ENCODE measurements around the gene CFAP157. TPM values are rescaled to one million over a fixed set of nuclear protein-coding genes. Genes with fewer than 3 reads are reported as not detected.

The CFAP157 gene
- polyA plus RNA-seq, 1 of the 3 experiments (the other 2 are of a cell fraction) = 0.25 TPM

DNA sequence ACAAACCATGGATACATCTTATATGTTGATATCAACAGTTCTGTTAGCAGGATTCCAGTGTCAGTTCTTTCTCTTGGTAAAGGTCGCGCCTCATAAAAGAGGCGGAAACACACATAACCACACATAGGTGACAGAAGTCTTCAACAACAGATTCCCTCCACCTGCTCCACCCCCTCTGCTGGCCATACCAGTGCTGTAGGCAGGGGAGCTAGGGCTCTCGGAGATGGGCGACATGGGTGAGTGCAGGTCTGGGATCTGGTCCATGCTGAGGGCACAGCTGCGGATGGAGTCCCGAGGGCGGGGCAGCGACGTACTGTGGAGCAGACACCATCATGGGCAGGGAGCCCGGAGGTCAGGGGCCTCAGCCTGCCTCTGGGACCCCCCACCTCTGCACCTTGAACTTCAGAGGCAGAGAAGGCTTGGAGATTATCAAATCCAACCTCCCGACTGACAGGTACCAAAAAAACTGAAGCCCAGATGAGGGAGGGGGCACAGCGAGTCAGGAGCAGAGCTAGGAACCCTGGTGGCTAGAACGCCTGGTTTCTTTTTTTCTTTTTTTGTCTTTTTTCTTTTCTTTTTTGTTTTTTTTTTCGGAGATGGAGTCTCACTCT lies 40.3 kb downstream of the CFAP157 start:
- H3K9me2 ChIP-seq = no peaks in the 10 kb centered on the region
- H3K27me3 ChIP-seq (ENCODE audit: insufficient read depth) = no peaks in the 10 kb centered on the region
- TF ChIP-seq, protein P1, sequence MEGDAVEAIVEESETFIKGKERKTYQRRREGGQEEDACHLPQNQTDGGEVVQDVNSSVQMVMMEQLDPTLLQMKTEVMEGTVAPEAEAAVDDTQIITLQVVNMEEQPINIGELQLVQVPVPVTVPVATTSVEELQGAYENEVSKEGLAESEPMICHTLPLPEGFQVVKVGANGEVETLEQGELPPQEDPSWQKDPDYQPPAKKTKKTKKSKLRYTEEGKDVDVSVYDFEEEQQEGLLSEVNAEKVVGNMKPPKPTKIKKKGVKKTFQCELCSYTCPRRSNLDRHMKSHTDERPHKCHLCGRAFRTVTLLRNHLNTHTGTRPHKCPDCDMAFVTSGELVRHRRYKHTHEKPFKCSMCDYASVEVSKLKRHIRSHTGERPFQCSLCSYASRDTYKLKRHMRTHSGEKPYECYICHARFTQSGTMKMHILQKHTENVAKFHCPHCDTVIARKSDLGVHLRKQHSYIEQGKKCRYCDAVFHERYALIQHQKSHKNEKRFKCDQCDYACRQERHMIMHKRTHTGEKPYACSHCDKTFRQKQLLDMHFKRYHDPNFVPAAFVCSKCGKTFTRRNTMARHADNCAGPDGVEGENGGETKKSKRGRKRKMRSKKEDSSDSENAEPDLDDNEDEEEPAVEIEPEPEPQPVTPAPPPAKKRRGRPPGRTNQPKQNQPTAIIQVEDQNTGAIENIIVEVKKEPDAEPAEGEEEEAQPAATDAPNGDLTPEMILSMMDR (IDR thresholded peaks at IDR 0.05) = 0 out of 2 replicates have a peak, but pooled peaks have one; percentile 11
- no peak for TF ChIP-seq CHD2 (IDR thresholded peaks at IDR 0.05; ENCODE audit: low read length, partially characterized antibody)
- no peak for DNase-seq
- ChIA-PET POLR2A (no interaction called here), CTCF (interaction anchor here (0.9 to 1.2 kb wide), 2 partner anchors 12 to 123 kb away, joined by 3 to 5 read pairs; partner anchors contain the start of gene TOR2A)
- no peaks in the 10 kb centered on the region for H3F3A ChIP-seq (replicated peaks; ENCODE audit: insufficient read depth)
- H3K9ac ChIP-seq = no peak overlapping the region
- no peak overlapping the region for H3K4me3 ChIP-seq (ENCODE audit: low read depth in 2 of 2, low read length in 1 of 2)
- H2AFZ ChIP-seq (ENCODE audit: low read depth) = no peak overlapping the region
- no peak overlapping the region for H3K27ac ChIP-seq (ENCODE audit: low read depth in 2 of 2, low read length in 1 of 2)
- H3K36me3 ChIP-seq (replicated peaks in 1 of 2; ENCODE audit: control insufficient read depth in 1 of 2, insufficient read depth in 2 of 2, low read length in 1 of 2) = no peaks in the 10 kb centered on the region
- H3K4me2 ChIP-seq = no peak overlapping the region
- WGBS (ENCODE audit: low lambda C conversion rate) = 65% methylated on average over 10 of the region's 15 CpGs
- no peaks in the 10 kb centered on the region; a peak in 1 of 4 replicates for H3K4me1 ChIP-seq (ENCODE audit: control insufficient read depth in 1 of 2, insufficient read depth in 2 of 2, low read depth in 1 of 2, low read length in 1 of 2)
- no peaks in the 10 kb centered on the region for H4K20me1 ChIP-seq (ENCODE audit: insufficient read depth)
- no peaks in the 10 kb centered on the region for H3K79me2 ChIP-seq (ENCODE audit: insufficient read depth)
- no peaks in the 10 kb centered on the region for H3K9me3 ChIP-seq

- Histone ChIP-seq H3K4me3 (ENCODE audit: low read depth in 2 of 2, low read length in 1 of 2) (no peak overlapping the region), H4K20me1 (ENCODE audit: insufficient read depth) (no peaks in the 10 kb centered on the region), H3K79me2 (ENCODE audit: insufficient read depth) (no peaks in the 10 kb centered on the region), H3K27me3 (ENCODE audit: insufficient read depth) (peaks cover 8% of the 10 kb centered on the region; the same call in 1 of the 2 replicates), H3K9ac (no peak overlapping the region), H3K9me2 (no peaks in the 10 kb centered on the region), H3K4me1 (ENCODE audit: control insufficient read depth in 1 of 2, insufficient read depth in 2 of 2, low read depth in 1 of 2, low read length in 1 of 2) (peaks cover 0 to 15% of the 10 kb centered on the region in 2 experiments; a peak in 1 of 4 replicates), H3K36me3 (replicated peaks in 1 of 2; ENCODE audit: control insufficient read depth in 1 of 2, insufficient read depth in 2 of 2, low read length in 1 of 2) (no peaks in the 10 kb centered on the region), H3K27ac (ENCODE audit: low read depth in 2 of 2, low read length in 1 of 2) (no peak overlapping the region), H3K4me2 (no peak overlapping the region), H3K9me3 (no peaks in the 10 kb centered on the region), H3F3A (replicated peaks; ENCODE audit: insufficient read depth) (no peaks in the 10 kb centered on the region), H2AFZ (ENCODE audit: low read depth) (no peak overlapping the region)
- ChIA-PET CTCF (interaction anchor here (0.6 kb wide), 1 partner anchor 15 kb away, joined by 3 read pairs; no protein-coding TSS in a partner anchor), POLR2A (no interaction called here)
- 76% methylated on average over 20 of the region's 26 CpGs for WGBS (ENCODE audit: low lambda C conversion rate)
- DNase-seq = no peak
- no peak for TF ChIP-seq TCF12 (IDR thresholded peaks at IDR 0.05)
- TF ChIP-seq CHD2 (IDR thresholded peaks at IDR 0.05; ENCODE audit: low read length, partially characterized antibody) = no peak
- TF ChIP-seq, protein P1 (IDR thresholded peaks at IDR 0.05) = no peak
- TF ChIP-seq YY1 (IDR thresholded peaks at IDR 0.05; ENCODE audit: low read depth) = no peak
- TF ChIP-seq MEF2A (IDR thresholded peaks at IDR 0.05; ENCODE audit: borderline replicate concordance, low read depth) = no peak
- TF ChIP-seq POLR2AphosphoS5 (IDR thresholded peaks at IDR 0.05; ENCODE audit: low read depth, low read length) = no peak
- TF ChIP-seq NRF1 (IDR thresholded peaks at IDR 0.05; ENCODE audit: low read depth, low read length) = no peak
- TF ChIP-seq MXI1 (IDR thresholded peaks at IDR 0.05; ENCODE audit: low read depth, low read length) = no peak
- no peak for TF ChIP-seq GATA2 (CRISPR knock-in tag; IDR thresholded peaks at IDR 0.05)
- no peak for TF ChIP-seq RFX5 (IDR thresholded peaks at IDR 0.05; ENCODE audit: low read length)
- no peak for TF ChIP-seq SMC3 (IDR thresholded peaks at IDR 0.05; ENCODE audit: low read depth, low read length)
Measured at GRCh38 chr9:127749090-127749787, 42.5 kb downstream of the CFAP157 start.
